Stimulated activated CD4-positive, alpha-beta T cell treated with anti-CD3 and anti-CD28 coated beads, TNF-alpha, amount 100 ng/mL, for 48 hours (primary cell): ENCODE results near the gene TWIST2.

Experiments used
- DNase-seq, 3 donors: peaks; one replicate each; pipeline ENCODE4 v3.0.0-alpha.2; 2020; ENCODE audit warnings: low read depth in 3 of 3

The TWIST2 gene

GRCh38 chr2:238872628-238873380 lies 24.9 kb downstream of the TWIST2 start:
- no peak for DNase-seq

DNA sequence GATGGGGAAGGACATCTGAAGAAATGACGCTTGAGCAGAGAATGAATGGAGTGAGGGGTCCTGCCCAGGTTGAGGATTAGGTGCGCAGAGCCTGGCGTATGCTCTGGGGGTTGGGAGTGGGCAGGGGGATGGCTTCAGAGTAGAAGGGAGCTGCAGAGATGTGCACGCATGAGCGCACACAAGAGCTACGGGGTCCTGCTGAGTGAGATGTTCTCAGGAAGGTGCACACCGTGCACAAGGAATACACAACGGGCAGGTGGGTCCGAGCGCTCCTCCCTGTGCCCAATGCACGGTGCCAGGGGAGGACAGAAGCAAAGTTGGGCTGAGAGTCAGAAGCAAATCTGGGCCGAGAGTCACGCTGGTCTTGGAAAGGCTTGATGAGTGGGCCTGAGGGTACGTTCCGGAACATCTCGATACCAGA lies 25.5 kb downstream of the TWIST2 start:
- DNase-seq: no peak

GRCh38 chr2:238873841-238874240 lies 26.0 kb downstream of the TWIST2 start:
- DNase-seq: no peak

GRCh38 chr2:238874330-238875050 lies 26.6 kb downstream of the TWIST2 start:
- DNase-seq: no peak

DNA sequence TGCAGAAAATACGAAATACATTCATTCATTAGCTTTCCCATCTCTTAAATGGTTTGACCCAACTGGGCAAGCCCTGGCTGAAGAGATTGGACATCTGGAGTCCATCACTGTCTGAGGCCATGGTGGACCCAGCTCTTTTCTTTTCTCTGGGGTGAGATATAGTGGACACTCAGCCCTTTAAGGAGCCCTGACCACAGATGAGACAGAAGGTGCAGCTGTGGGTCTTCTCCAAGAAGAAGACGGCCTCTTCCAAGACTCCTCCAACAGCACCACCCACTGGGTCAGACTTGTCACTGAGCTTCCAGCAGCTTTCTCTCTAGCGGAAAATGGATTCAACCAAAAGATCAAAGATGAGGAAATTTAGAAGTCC lies 27.2 kb downstream of the TWIST2 start:
- no peak for DNase-seq

- no peak for DNase-seq
These were observed 27.8 kb downstream of the TWIST2 start for GRCh38 chr2:238875471-238876231.

DNA sequence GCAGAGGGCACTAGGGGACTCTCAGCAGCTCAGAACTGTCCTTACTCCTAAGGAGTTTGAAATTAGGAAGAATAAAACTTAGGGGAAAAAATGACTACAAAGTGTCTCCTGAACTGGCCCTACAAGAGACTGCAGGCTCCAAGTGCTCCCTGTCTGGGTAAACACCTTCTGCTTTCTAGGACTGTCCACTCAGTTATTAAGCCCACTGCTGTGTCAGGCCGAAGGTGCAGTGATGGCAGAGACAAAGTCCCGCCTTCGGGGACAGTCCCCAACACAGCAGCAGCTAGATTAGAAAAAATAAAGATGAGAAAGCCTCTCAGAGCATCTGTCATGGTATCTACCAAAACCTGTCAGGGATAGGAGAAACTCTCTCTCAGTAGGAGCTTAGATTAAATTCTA lies 28.3 kb downstream of the TWIST2 start:
- DNase-seq: no peak

DNA sequence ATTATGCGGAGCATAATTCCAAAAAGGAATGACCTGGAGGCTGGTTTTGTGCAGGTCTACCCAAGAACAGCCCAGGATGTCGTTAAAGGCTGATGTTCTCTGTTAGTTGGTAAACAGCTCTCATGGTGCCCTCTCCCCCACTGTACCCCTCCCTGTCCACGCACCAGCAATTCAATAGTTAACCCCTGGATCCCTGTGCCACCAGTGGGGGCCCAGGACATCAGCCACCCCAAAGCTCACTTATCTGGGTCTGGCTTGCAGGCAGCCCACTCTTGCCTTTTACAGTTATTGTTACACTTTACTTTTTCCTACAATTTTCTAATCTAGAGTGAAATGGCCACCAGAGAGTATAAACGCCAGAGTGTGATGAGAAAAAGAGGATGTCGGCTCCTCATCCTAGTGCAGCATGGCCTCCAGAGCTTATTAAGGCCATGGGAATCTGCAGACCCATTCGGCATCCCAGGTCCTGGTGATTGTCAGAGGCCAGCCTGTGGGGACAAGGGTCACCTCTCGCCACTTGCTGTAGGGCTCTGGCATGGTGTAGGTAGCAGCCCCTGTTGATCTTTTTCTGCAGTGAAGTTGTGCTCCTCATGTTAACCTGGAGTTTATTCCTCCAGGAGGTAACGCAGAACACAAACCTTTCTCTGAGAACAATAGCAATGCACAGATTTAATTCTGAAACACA lies 30.3 kb downstream of the TWIST2 start:
- no peak for DNase-seq

GRCh38 chr2:238879043-238879442 lies 31.2 kb downstream of the TWIST2 start:
- no peak for DNase-seq

DNA sequence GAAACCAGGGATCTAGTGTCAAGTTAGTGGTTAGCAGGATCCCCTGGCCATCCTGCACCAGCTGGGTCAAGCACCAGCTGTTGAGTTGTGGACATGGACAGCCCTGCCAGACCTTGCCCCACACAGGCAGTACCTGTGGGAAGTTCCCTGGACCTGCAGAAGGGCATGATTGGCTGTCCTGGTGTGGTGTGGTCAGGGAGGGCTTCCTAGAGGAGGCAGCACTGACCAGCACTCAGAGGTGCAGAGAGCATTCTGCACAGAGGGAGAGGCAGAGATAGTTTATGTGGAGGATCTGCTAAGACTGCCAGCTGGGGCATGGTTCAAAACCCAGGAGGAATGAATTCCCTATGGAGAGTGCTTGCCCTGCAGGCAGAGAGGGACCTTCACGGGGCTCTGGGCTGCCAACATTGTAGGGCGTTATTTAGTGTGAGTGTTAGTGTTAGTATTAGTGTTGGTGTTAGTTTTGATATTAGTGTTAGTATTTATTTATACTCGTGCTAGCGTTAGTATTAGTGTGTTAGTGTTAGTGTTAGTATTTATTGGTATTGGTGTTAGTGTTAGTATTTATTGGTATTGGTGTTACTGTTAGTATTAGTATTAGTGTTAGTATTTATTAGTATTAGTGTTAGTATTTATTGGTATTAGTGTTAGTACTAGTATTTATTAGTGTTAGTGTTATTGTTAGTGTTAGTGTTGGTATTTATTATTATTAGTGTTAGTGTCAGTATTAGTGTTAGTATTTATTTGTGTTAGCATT lies 31.9 kb downstream of the TWIST2 start:
- no peak for DNase-seq

- DNase-seq: no peak
These were observed 33.6 kb downstream of the TWIST2 start for GRCh38 chr2:238881353-238882081.

GRCh38 chr2:238882082-238882755 lies 34.3 kb downstream of the TWIST2 start:
- no peak for DNase-seq

- no peak for DNase-seq
These were observed 35.6 kb downstream of the TWIST2 start for GRCh38 chr2:238883421-238883901.

GRCh38 chr2:238884122-238884811 lies 36.4 kb downstream of the TWIST2 start:
- DNase-seq: no peak

- no peak for DNase-seq
These were observed 37.0 kb downstream of the TWIST2 start for GRCh38 chr2:238884812-238885408.

GRCh38 chr2:238886453-238887094 lies 38.7 kb downstream of the TWIST2 start:
- no peak for DNase-seq

- DNase-seq: no peak
These were observed 39.7 kb downstream of the TWIST2 start for GRCh38 chr2:238887616-238888015.

DNA sequence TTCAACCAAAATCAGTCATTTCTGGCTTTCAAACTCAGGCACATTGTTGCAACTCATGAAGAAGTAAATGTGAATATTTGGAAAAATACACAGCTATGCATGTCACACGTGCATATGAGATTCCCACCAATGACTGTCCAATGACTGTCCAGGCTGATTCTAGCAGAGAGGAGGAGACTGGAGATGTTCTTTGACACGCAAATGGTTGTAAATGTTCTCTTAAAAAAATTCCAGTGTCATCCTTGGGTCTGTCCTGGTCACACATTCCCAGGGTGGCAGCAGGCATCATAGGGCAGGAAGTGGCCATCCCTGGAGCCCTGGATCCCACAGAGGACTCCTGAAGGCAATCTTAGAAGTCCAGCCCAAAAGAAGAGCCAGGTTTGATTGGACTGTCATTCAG lies 40.9 kb downstream of the TWIST2 start:
- DNase-seq: no peak
